ENCODE data around the gene PIGQ. TPM values are rescaled to one million over a fixed set of nuclear protein-coding genes. Genes with fewer than 3 reads are reported as not detected.

Gene PIGQ
- total RNA-seq, 4 donors from 2014 or later: 36.1 to 46.4 (median 40.7) TPM

- DNase-seq (ENCODE audit: extremely low spot score): no peak
- intact Hi-C loops (cut with DNase I): no loop called here
These were observed 10.6 kb downstream of the PIGQ start for GRCh38 chr16:580141-580945.

GRCh38 chr16:580946-581498, 11.3 kb downstream of the PIGQ start:
- Histone ChIP-seq H3K4me1 (peaks cover 10 to 22% (median 17%) of the 10 kb centered on the region in 4 donors), H3K27me3 (peaks cover 0 to 5% (median 0%) of the 10 kb centered on the region in 4 donors), H3K27ac (replicated peaks in 1 of 4) (no peak overlapping the region), H3K9me3 (no peaks in the 10 kb centered on the region), H3K4me3 (no peak overlapping the region), H3K36me3 (peaks cover 0 to 30% (median 13%) of the 10 kb centered on the region in 4 donors)
- intact Hi-C loops (cut with DNase I): no loop called here
- WGBS: 96% methylated on average over 11 of the region's 19 CpGs
- no peak for DNase-seq (ENCODE audit: extremely low spot score)
- TF ChIP-seq CTCF (IDR thresholded peaks at IDR 0.05): no peak
- TF ChIP-seq POLR2A (IDR thresholded peaks at IDR 0.05; ENCODE audit: low read depth): no peak
- TF ChIP-seq EP300 (IDR thresholded peaks at IDR 0.05): no peak
- TF ChIP-seq POLR2AphosphoS5 (IDR thresholded peaks at IDR 0.05): no peak

More at GRCh38 chr16:580141-580945, 10.6 kb downstream of the PIGQ start:
- TF ChIP-seq POLR2A (IDR thresholded peaks at IDR 0.05; ENCODE audit: low read depth) (no peak), POLR2AphosphoS5 (IDR thresholded peaks at IDR 0.05) (no peak)
- peaks cover 6 to 20% (median 16%) of the 10 kb centered on the region in 4 donors for H3K4me1 ChIP-seq
- H3K9me3 ChIP-seq: no peaks in the 10 kb centered on the region
- H3K4me3 ChIP-seq: no peak overlapping the region
- 91% methylated on average over 5 of the region's 27 CpGs for WGBS
- peaks cover 0 to 37% (median 19%) of the 10 kb centered on the region in 4 donors for H3K36me3 ChIP-seq
- no peak overlapping the region for H3K27ac ChIP-seq (replicated peaks in 1 of 4)
- peaks cover 0 to 1% (median 0%) of the 10 kb centered on the region in 4 donors for H3K27me3 ChIP-seq

GRCh38 chr16:582218-582613, 12.4 kb downstream of the PIGQ start:
- peaks cover 19 to 31% (median 23%) of the 10 kb centered on the region in 4 donors for H3K4me1 ChIP-seq
- no peaks in the 10 kb centered on the region for H3K9me3 ChIP-seq

GRCh38 chr16:582614-583331, 13.0 kb downstream of the PIGQ start:
- H3K9me3 ChIP-seq: no peaks in the 10 kb centered on the region
- peaks cover 23 to 37% (median 28%) of the 10 kb centered on the region in 4 donors for H3K4me1 ChIP-seq
- no peak overlapping the region for H3K4me3 ChIP-seq
- DNase-seq (ENCODE audit: extremely low spot score): no peak
- 90% methylated on average over 14 of the region's 21 CpGs for WGBS
- intact Hi-C loops (cut with DNase I): no loop called here
- peaks cover 0 to 22% (median 10%) of the 10 kb centered on the region in 4 donors for H3K36me3 ChIP-seq
- H3K27ac ChIP-seq (replicated peaks in 1 of 4): no peak overlapping the region
- TF ChIP-seq EP300 (IDR thresholded peaks at IDR 0.05) (no peak), POLR2AphosphoS5 (IDR thresholded peaks at IDR 0.05) (no peak), CTCF (IDR thresholded peaks at IDR 0.05) (no peak), POLR2A (IDR thresholded peaks at IDR 0.05; ENCODE audit: low read depth) (no peak)
- peaks cover 0 to 9% (median 0%) of the 10 kb centered on the region in 4 donors for H3K27me3 ChIP-seq

More at GRCh38 chr16:582218-582613, 12.4 kb downstream of the PIGQ start:
- Histone ChIP-seq H3K27me3 (peaks cover 0 to 9% (median 0%) of the 10 kb centered on the region in 4 donors), H3K36me3 (peaks cover 0 to 22% (median 10%) of the 10 kb centered on the region in 4 donors), H3K4me3 (no peak overlapping the region), H3K27ac (replicated peaks in 1 of 4) (no peak overlapping the region)
- DNase-seq (ENCODE audit: extremely low spot score): no peak
- intact Hi-C loops (cut with DNase I): no loop called here
- 80% methylated on average over 3 of the region's 18 CpGs for WGBS
- no peak for TF ChIP-seq CTCF (IDR thresholded peaks at IDR 0.05)
- TF ChIP-seq EP300 (IDR thresholded peaks at IDR 0.05): no peak
- no peak for TF ChIP-seq POLR2AphosphoS5 (IDR thresholded peaks at IDR 0.05)
- TF ChIP-seq POLR2A (IDR thresholded peaks at IDR 0.05; ENCODE audit: low read depth): no peak

GRCh38 chr16:583470-583814, 13.7 kb downstream of the PIGQ start:
- Histone ChIP-seq H3K27me3 (peaks cover 0 to 9% (median 0%) of the 10 kb centered on the region in 4 donors), H3K27ac (replicated peaks in 1 of 4) (no peak overlapping the region), H3K4me1 (peaks cover 30 to 42% (median 33%) of the 10 kb centered on the region in 4 donors), H3K4me3 (no peak overlapping the region), H3K9me3 (no peaks in the 10 kb centered on the region), H3K36me3 (peaks cover 0 to 22% (median 10%) of the 10 kb centered on the region in 4 donors)
- DNase-seq (ENCODE audit: extremely low spot score): no peak
- intact Hi-C loops (cut with DNase I): no loop called here
- TF ChIP-seq POLR2A (IDR thresholded peaks at IDR 0.05; ENCODE audit: low read depth) (no peak), CTCF (IDR thresholded peaks at IDR 0.05) (no peak)
- 69% methylated on average over 9 of the region's 16 CpGs for WGBS
